HG02610 (cell line): ENCODE measurements around the gene HESX1.

Source experiments
- ATAC-seq: cut with Tn5 transposase; IDR thresholded peaks from one replicate; pipeline ENCODE4 v1.9.1; 2021; ENCODE audit warnings: mild to moderate bottlenecking, moderate library complexity; ENCODE audit not compliant: unreplicated experiment

Gene HESX1

DNA sequence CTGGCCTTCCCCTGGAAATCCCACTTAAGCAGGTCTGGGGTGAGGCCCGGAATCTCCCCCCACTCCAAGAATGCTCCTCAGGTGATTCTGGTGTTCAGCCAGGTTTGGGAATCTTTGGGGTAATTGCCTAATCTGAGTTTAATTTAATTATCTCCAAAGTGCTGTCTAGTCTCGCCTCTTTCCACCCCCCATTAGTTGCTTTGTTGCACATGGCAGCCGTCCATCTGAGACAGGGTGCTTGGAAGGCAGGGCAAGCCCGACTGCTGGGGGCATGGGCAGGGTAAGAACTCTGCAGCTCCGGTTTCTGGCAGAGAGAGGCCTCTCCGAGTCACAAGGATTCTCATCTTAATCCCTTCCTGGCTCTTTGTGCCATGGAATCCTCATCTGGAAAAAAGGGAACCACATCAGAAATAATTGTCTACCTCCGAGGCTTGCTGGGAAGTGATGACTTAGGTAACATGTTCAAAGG is 49.6 kb downstream of the HESX1 start:
- no peak for ATAC-seq
